Renal cortical epithelial cell (primary cell): ENCODE measurements around the gene C1orf174. TPM values are rescaled to one million over a fixed set of nuclear protein-coding genes. Genes with fewer than 3 reads are reported as not detected.

ENCODE experiments used
- DNase-seq: peaks from one replicate; pipeline ENCODE4 v3.0.0-alpha.2; 2011; ENCODE audit warnings: low read depth
- total RNA-seq: library from RNA; depleted of rRNA; stranded (reverse); fragments of >200 nt; gene quantifications from 2 replicates; pipeline ENCODE4 v1.2.3, GENCODE V29; 2014

The C1orf174 gene
- total RNA-seq, 1 donor from 2014 or later = 31.8 TPM

- no peak for DNase-seq
These were observed 10.1 kb upstream of the C1orf174 start for GRCh38 chr1:3910049-3910731.

- no peak for DNase-seq
These were observed 9.5 kb upstream of the C1orf174 start for GRCh38 chr1:3909615-3910014.

- DNase-seq = no peak
These were observed 8.9 kb upstream of the C1orf174 start for GRCh38 chr1:3908886-3909517.

GRCh38 chr1:3907621-3908165 lies 7.6 kb upstream of the C1orf174 start:
- DNase-seq = no peak

GRCh38 chr1:3907031-3907534 lies 7.0 kb upstream of the C1orf174 start:
- DNase-seq = no peak

- DNase-seq = no peak
These were observed 6.6 kb upstream of the C1orf174 start for GRCh38 chr1:3906672-3907020.

- DNase-seq = no peak
These were observed 6.0 kb upstream of the C1orf174 start for GRCh38 chr1:3905953-3906671.

GRCh38 chr1:3905266-3905952 lies 5.3 kb upstream of the C1orf174 start:
- no peak for DNase-seq

- DNase-seq = no peak
These were observed 4.7 kb upstream of the C1orf174 start for GRCh38 chr1:3904843-3905185.

GRCh38 chr1:3904006-3904842 lies 4.2 kb upstream of the C1orf174 start:
- DNase-seq = no peak

- DNase-seq = peak; percentile 25
These were observed 3.3 kb upstream of the C1orf174 start for GRCh38 chr1:3903141-3904005.

GRCh38 chr1:3902571-3903091 lies 2.6 kb upstream of the C1orf174 start:
- DNase-seq = no peak

- DNase-seq = no peak
These were observed 2.0 kb upstream of the C1orf174 start for GRCh38 chr1:3902111-3902511.

- peak; percentile 86 for DNase-seq
These were observed 977 bp upstream of the C1orf174 start for GRCh38 chr1:3900969-3901529.

GRCh38 chr1:3899754-3900149 lies 320 bp downstream of the C1orf174 start:
- DNase-seq = no peak

GRCh38 chr1:3898994-3899753 lies 898 bp downstream of the C1orf174 start:
- DNase-seq = no peak

- DNase-seq = no peak
These were observed 1.7 kb downstream of the C1orf174 start for GRCh38 chr1:3898475-3898735.

GRCh38 chr1:3896396-3897000 lies 3.6 kb downstream of the C1orf174 start:
- DNase-seq = no peak

- DNase-seq = no peak
These were observed 4.1 kb downstream of the C1orf174 start for GRCh38 chr1:3895951-3896325.
